RWPE2 (cell line): Measurements from ENCODE around the gene LRRC19.
A peak's percentile ranks its signal among the peaks of the same experiment; 100 is the strongest.

Experiments used
- ATAC-seq: fragments of 200-7000 bp; cut with Tn5 transposase; 3 replicates; pipeline ENCODE4 v1.9.1; 2021; ENCODE audit warnings: low read depth
- DNase-seq: peaks from one replicate; pipeline ENCODE4 v3.0.0-alpha.2; 2020; ENCODE audit warnings: low spot score
- H3K27ac ChIP-seq: fragments of 450-650 bp; 2 replicates; pipeline ENCODE4 v1.5.1; 2017; ENCODE audit warnings: mild to moderate bottlenecking; ENCODE audit not compliant: poor library complexity, severe bottlenecking
- H3K27me3 ChIP-seq: fragments of 250-450 bp; sonication (Bioruptor Pico); 2 replicates; pipeline ENCODE4 v1.5.1; 2021; ENCODE audit warnings: mild to moderate bottlenecking, moderate library complexity; ENCODE audit not compliant: insufficient read depth, poor library complexity, severe bottlenecking
- H3K36me3 ChIP-seq: fragments of 250-450 bp; sonication (Bioruptor Pico); 2 replicates; pipeline ENCODE4 v1.5.1; 2020; ENCODE audit warnings: low read depth, mild to moderate bottlenecking, moderate library complexity
- H3K4me1 ChIP-seq: fragments of 250-450 bp; sonication (Bioruptor Pico); 2 replicates; pipeline ENCODE4 v1.5.1; 2021; ENCODE audit warnings: mild to moderate bottlenecking, moderate library complexity; ENCODE audit not compliant: insufficient read depth, poor library complexity, severe bottlenecking
- H3K4me3 ChIP-seq: fragments of 250-450 bp; sonication (Bioruptor Pico); 2 replicates; pipeline ENCODE4 v1.5.1; 2021; ENCODE audit warnings: mild to moderate bottlenecking, moderate library complexity; ENCODE audit not compliant: severe bottlenecking
- H3K9me3 ChIP-seq: fragments of 250-450 bp; sonication (Bioruptor Pico); 2 replicates; pipeline ENCODE4 v1.5.1; 2021; ENCODE audit warnings: mild to moderate bottlenecking, moderate library complexity; ENCODE audit not compliant: severe bottlenecking
- CTCF ChIP-seq: fragments of 450-650 bp; IDR thresholded peaks from one replicate; pipeline ENCODE4 v1.5.1; 2017; ENCODE audit warnings: mild to moderate bottlenecking, moderate library complexity; ENCODE audit not compliant: poor library complexity, severe bottlenecking

Gene LRRC19

GRCh38 chr9:26946753-26947727 is 58.4 kb downstream of the LRRC19 start, which contains the start of gene PLAA:
Gene PLAA (minus strand): TSS chr9:26947242. CDS start chr9:26947045, 197 bp downstream.
- peak; percentile 94 for ATAC-seq
- Histone ChIP-seq H3K27ac (peak within 1 kb of the TSS; percentile 71), H3K4me1 (peaks cover 8% of the 10 kb centered on the region), H3K27me3 (no peaks in the 10 kb centered on the region), H3K36me3 (peaks cover 10% of the 10 kb centered on the region), H3K4me3 (peak within 1 kb of the TSS; percentile 96), H3K9me3 (no peaks in the 10 kb centered on the region)
- no peak for TF ChIP-seq CTCF
- peak; percentile 92 for DNase-seq

GRCh38 chr9:26945591-26945990 is 59.9 kb downstream of the LRRC19 start:
- ATAC-seq (no peak), DNase-seq (no peak)
- H3K27ac ChIP-seq = peak overlapping the region; percentile 71
- H3K36me3 ChIP-seq = peaks cover 10% of the 10 kb centered on the region
- peak overlapping the region; percentile 96 for H3K4me3 ChIP-seq
- H3K9me3 ChIP-seq = no peaks in the 10 kb centered on the region
- TF ChIP-seq CTCF = no peak
- peaks cover 8% of the 10 kb centered on the region for H3K4me1 ChIP-seq
- no peaks in the 10 kb centered on the region for H3K27me3 ChIP-seq
